ENCODE measurements around the gene KLHL13. TPM values are rescaled to one million over a fixed set of nuclear protein-coding genes. Genes with fewer than 3 reads are reported as not detected.

The KLHL13 gene
- total RNA-seq, 2 experiments from 2014 or later = 0.19 to 0.36 TPM

DNA sequence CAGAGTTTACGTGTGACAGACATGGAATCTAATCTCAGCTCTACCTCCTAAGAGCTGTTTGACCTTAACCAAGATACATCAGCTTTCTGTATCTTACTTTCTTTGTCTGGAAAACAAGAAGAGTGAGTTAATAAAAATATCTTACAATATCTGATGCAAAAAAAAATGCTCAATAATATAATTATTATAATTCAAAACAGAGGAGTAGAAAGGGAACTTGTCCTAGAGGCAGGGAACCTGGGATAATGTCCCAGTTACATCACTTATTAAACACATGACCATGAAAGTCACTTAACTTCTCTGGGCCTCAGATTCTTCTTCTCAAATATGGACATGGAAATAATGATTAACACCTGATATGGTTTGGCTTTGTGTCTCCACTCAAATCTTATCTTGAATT is 256.1 kb downstream of the KLHL13 start:
- Histone ChIP-seq H3K4me3 (ENCODE audit: low read length) (no peak overlapping the region), H3K4me1 (ENCODE audit: insufficient read depth, low read length) (no peaks in the 10 kb centered on the region), H3K27me3 (ENCODE audit: control insufficient read depth in 1 of 2, insufficient read depth in 2 of 2, low read length in 2 of 2) (no peaks in the 10 kb centered on the region), H3K9me3 (ENCODE audit: control insufficient read depth in 1 of 2, insufficient read depth in 1 of 2, low read length in 2 of 2) (no peaks in the 10 kb centered on the region), H3K36me3 (ENCODE audit: insufficient read depth, low read length) (no peaks in the 10 kb centered on the region), H3K27ac (ENCODE audit: low read depth in 1 of 2, low read length in 2 of 2) (no peak overlapping the region)
- no peaks in the 10 kb centered on the region for H3K4me1 Mint-ChIP-seq (ENCODE audit: low read depth)
- no peaks in the 10 kb centered on the region for H3K27me3 Mint-ChIP-seq
- POLR2A ChIA-PET = no interaction called here
- DNase-seq (no peak), ATAC-seq (ENCODE audit: poor library complexity) (no peak)
- TF ChIP-seq, protein P1, sequence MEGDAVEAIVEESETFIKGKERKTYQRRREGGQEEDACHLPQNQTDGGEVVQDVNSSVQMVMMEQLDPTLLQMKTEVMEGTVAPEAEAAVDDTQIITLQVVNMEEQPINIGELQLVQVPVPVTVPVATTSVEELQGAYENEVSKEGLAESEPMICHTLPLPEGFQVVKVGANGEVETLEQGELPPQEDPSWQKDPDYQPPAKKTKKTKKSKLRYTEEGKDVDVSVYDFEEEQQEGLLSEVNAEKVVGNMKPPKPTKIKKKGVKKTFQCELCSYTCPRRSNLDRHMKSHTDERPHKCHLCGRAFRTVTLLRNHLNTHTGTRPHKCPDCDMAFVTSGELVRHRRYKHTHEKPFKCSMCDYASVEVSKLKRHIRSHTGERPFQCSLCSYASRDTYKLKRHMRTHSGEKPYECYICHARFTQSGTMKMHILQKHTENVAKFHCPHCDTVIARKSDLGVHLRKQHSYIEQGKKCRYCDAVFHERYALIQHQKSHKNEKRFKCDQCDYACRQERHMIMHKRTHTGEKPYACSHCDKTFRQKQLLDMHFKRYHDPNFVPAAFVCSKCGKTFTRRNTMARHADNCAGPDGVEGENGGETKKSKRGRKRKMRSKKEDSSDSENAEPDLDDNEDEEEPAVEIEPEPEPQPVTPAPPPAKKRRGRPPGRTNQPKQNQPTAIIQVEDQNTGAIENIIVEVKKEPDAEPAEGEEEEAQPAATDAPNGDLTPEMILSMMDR (IDR thresholded peaks at IDR 0.05) = no peak
- no peak overlapping the region for H3K27ac Mint-ChIP-seq
- intact Hi-C loops (cut with DNase I, micrococcal nuclease) = no loop called here
- no peak overlapping the region for H3K4me3 Mint-ChIP-seq
- H3K9me3 Mint-ChIP-seq = no peaks in the 10 kb centered on the region
- no peaks in the 10 kb centered on the region for H3K36me3 Mint-ChIP-seq (ENCODE audit: low read depth)
- CTCF ChIA-PET = no interaction called here

DNA sequence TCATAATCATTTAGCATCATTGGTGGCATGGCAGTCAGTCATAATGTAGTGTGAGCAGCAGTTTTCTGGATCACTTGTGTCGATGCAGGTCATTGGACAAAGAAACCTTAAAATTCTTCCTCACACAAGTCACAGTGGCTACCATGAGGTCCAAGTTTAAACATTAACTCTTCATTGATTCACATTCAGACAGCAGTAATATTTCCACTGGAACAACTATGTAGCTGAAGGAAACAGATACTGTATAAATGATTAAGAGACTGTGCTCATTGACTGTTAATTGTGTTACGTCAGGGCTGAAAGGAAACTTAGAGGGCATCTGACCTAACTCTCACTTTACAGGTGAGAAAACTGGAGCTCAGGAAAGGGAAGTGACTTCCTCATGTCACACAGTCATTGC is 261.8 kb downstream of the KLHL13 start:
- CTCF ChIA-PET = no interaction called here
- Histone ChIP-seq H3K4me3 (ENCODE audit: low read length) (no peak overlapping the region), H3K9me3 (ENCODE audit: control insufficient read depth in 1 of 2, insufficient read depth in 1 of 2, low read length in 2 of 2) (no peaks in the 10 kb centered on the region), H3K27ac (ENCODE audit: low read depth in 1 of 2, low read length in 2 of 2) (no peak overlapping the region), H3K27me3 (ENCODE audit: control insufficient read depth in 1 of 2, insufficient read depth in 2 of 2, low read length in 2 of 2) (no peaks in the 10 kb centered on the region), H3K4me1 (ENCODE audit: insufficient read depth, low read length) (no peaks in the 10 kb centered on the region), H3K36me3 (ENCODE audit: insufficient read depth, low read length) (no peaks in the 10 kb centered on the region)
- H3K27ac Mint-ChIP-seq = no peak overlapping the region
- TF ChIP-seq, protein P1 (IDR thresholded peaks at IDR 0.05) = no peak
- POLR2A ChIA-PET = no interaction called here
- no peak for DNase-seq
- H3K27me3 Mint-ChIP-seq = no peaks in the 10 kb centered on the region
- H3K9me3 Mint-ChIP-seq = no peaks in the 10 kb centered on the region
- ATAC-seq (ENCODE audit: poor library complexity) = no peak
- intact Hi-C loops (cut with DNase I, micrococcal nuclease) = no loop called here
- no peaks in the 10 kb centered on the region for H3K4me1 Mint-ChIP-seq (ENCODE audit: low read depth)
- H3K4me3 Mint-ChIP-seq = no peak overlapping the region
- no peaks in the 10 kb centered on the region for H3K36me3 Mint-ChIP-seq (ENCODE audit: low read depth)

DNA sequence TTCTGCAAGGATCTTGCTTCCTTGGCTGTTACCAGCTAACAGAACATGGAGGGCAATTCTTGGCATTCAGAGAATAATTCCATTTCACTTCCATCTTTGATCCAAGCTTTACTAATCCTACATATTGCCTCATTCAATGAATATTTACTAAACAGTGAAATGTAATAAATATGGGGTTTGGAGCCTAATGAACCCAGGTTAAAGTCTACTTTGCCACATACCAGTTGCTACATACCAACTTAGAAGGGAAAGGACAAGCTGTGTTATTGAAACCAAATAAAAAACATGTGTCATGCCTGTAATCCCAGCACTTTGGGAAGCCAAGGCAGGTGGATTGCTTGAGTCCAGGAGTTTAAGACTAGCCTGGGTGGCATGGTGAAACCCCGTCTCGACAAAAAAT is 265.6 kb downstream of the KLHL13 start:
- CTCF ChIA-PET = no interaction called here
- no peaks in the 10 kb centered on the region for H3K9me3 Mint-ChIP-seq
- Histone ChIP-seq H3K36me3 (ENCODE audit: insufficient read depth, low read length) (no peaks in the 10 kb centered on the region), H3K27me3 (ENCODE audit: control insufficient read depth in 1 of 2, insufficient read depth in 2 of 2, low read length in 2 of 2) (no peaks in the 10 kb centered on the region), H3K4me1 (ENCODE audit: insufficient read depth, low read length) (no peaks in the 10 kb centered on the region), H3K27ac (ENCODE audit: low read depth in 1 of 2, low read length in 2 of 2) (no peak overlapping the region), H3K4me3 (ENCODE audit: low read length) (no peak overlapping the region), H3K9me3 (ENCODE audit: control insufficient read depth in 1 of 2, insufficient read depth in 1 of 2, low read length in 2 of 2) (no peaks in the 10 kb centered on the region)
- TF ChIP-seq, protein P1 (IDR thresholded peaks at IDR 0.05) = no peak
- intact Hi-C loops (cut with DNase I, micrococcal nuclease) = no loop called here
- no peak overlapping the region for H3K27ac Mint-ChIP-seq
- no peaks in the 10 kb centered on the region for H3K36me3 Mint-ChIP-seq (ENCODE audit: low read depth)
- no peak overlapping the region for H3K4me3 Mint-ChIP-seq
- POLR2A ChIA-PET = no interaction called here
- ATAC-seq (ENCODE audit: poor library complexity) (no peak), DNase-seq (no peak)
- no peaks in the 10 kb centered on the region for H3K27me3 Mint-ChIP-seq
- no peaks in the 10 kb centered on the region for H3K4me1 Mint-ChIP-seq (ENCODE audit: low read depth)

Other genes starting within 250 kb of the KLHL13 start
- 10 to 100 TPM; 11.7 to 12.2 TPM for gene WDR44, start 229.3 kb upstream of the KLHL13 start, total RNA-seq

Measured in CD4-positive, alpha-beta T cell (primary cell).